Measurements from ENCODE around the gene OCA2. TPM values are rescaled to one million over a fixed set of nuclear protein-coding genes. Genes with fewer than 3 reads are reported as not detected.

Gene OCA2
- total and polyA plus RNA-seq, 2 of the 13 experiments (the other 11 are each of a cell fraction or from before 2014, with no cell fraction given): 0.02 to 0.05 TPM

DNA sequence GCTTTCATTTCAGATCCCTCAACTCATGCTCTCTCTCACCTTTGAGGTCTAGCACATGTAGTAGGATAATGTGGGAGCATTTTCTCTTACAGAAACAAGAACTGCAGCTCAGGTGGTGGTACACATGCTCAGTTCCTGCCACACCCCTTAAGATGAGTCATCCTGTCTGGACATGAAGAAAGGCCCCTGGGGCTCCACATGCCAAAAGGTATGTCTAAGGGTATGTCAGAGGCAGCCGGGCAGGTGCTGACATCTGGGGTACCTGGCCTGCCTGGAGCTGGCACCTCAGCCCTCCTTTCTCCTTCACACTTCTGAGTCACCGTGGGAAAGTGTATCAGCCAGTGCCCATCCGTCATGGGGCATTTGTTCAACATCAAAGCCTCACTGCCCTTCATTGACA, 209.9 kb downstream of the OCA2 start:
- in situ Hi-C loops (cut with HindIII; ENCODE audit: extremely low pct_ligation_motif_present, low pct_unique_long_range_greater_than_20kb) (no loop called here), intact Hi-C loops (cut with micrococcal nuclease; ENCODE audit: unreplicated experiment) (no loop called here)
- H3K27ac ChIP-seq (ENCODE audit: extremely low read length, insufficient read depth, low read length): no peak overlapping the region
- no peak overlapping the region for H3K9ac ChIP-seq (ENCODE audit: insufficient read depth, low read depth, low read length)
- no peak overlapping the region for H3K4me2 ChIP-seq (ENCODE audit: low read depth, low read length)
- FAIRE-seq (no peak), ATAC-seq (no peak), DNase-seq (ENCODE audit: low spot score) (no peak)
- H4K20me1 ChIP-seq (ENCODE audit: insufficient read depth, low read length): no peaks in the 10 kb centered on the region
- no peaks in the 10 kb centered on the region for H3K36me3 ChIP-seq (replicated peaks in 1 of 2; ENCODE audit: control insufficient read depth in 1 of 2, insufficient read depth in 2 of 2, low read length in 2 of 2)
- no TSS peak for BruUV-seq (replicated peaks)
- no peak overlapping the region for H2AFZ ChIP-seq (ENCODE audit: low read length)
- peaks cover 49% of the 10 kb centered on the region for H3K9me3 ChIP-seq (ENCODE audit: low read length)
- POLR2A ChIA-PET: no interaction called here
- no peak overlapping the region for H3K4me3 ChIP-seq (replicated peaks in 1 of 3; ENCODE audit: insufficient read depth in 1 of 3, low read depth in 2 of 3, low read length in 3 of 3)
- no peaks in the 10 kb centered on the region for H3K79me2 ChIP-seq (ENCODE audit: insufficient read depth, low read length)
- no peaks in the 10 kb centered on the region for H3K4me1 ChIP-seq (ENCODE audit: insufficient read depth, low read length)
- CTCF ChIA-PET (ENCODE audit: low intra/inter-chr PET ratio, low total read pairs): no interaction called here
- WGBS (ENCODE audit: low lambda C conversion rate): 0% methylated on average over 2 of the region's 3 CpGs
- TF ChIP-seq ZMAT5 (CRISPR knock-in tag; IDR thresholded peaks at IDR 0.05; ENCODE audit: borderline replicate concordance, low read depth) (no peak), ZNF335 (CRISPR knock-in tag; IDR thresholded peaks at IDR 0.05) (no peak), MYNN (CRISPR knock-in tag; IDR thresholded peaks at IDR 0.05; ENCODE audit: low read depth) (no peak), TSC22D2 (CRISPR knock-in tag; IDR thresholded peaks at IDR 0.05; ENCODE audit: borderline replicate concordance) (no peak), ZNF326 (CRISPR knock-in tag; IDR thresholded peaks at IDR 0.05; ENCODE audit: borderline replicate concordance) (no peak), TFAP4 (IDR thresholded peaks at IDR 0.05; ENCODE audit: borderline replicate concordance, low read depth) (no peak), NFE2 (CRISPR knock-in tag; IDR thresholded peaks at IDR 0.05) (no peak), NFYC (CRISPR knock-in tag; IDR thresholded peaks at IDR 0.05) (no peak), FOXO1 (CRISPR knock-in tag; IDR thresholded peaks at IDR 0.05) (no peak), MXD3 (CRISPR knock-in tag; IDR thresholded peaks at IDR 0.05) (no peak), FOXC1 (CRISPR knock-in tag; IDR thresholded peaks at IDR 0.05; ENCODE audit: borderline replicate concordance) (no peak)
- TF ChIP-seq, protein P1, sequence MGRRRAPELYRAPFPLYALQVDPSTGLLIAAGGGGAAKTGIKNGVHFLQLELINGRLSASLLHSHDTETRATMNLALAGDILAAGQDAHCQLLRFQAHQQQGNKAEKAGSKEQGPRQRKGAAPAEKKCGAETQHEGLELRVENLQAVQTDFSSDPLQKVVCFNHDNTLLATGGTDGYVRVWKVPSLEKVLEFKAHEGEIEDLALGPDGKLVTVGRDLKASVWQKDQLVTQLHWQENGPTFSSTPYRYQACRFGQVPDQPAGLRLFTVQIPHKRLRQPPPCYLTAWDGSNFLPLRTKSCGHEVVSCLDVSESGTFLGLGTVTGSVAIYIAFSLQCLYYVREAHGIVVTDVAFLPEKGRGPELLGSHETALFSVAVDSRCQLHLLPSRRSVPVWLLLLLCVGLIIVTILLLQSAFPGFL (CRISPR knock-in tag; IDR thresholded peaks at IDR 0.05): no peak
- H3K27me3 ChIP-seq (ENCODE audit: control insufficient read depth in 1 of 2, insufficient read depth in 2 of 2, low read length in 2 of 2): no peaks in the 10 kb centered on the region

All from HepG2 (cell line).